Natural killer cell (primary cell): Measurements from ENCODE around the gene PIK3R4. TPM values are rescaled to one million over a fixed set of nuclear protein-coding genes. Genes with fewer than 3 reads are reported as not detected.

Source experiments
- ATAC-seq, 3 donors: fragments of 150-1000 bp in 2 of 3; fragments of 200-7000 bp in 1 of 3; cut with Tn5 transposase; 1 replicate in 1 of 3; 2 replicates in 2 of 3; pipeline ENCODE4 v1.10.0; 2021; ENCODE audit warnings: mild to moderate bottlenecking in 2 of 3, moderate library complexity in 2 of 3
- DNase-seq, 2 donors: peaks; one replicate each; pipeline versions ENCODE4 v3.0.0 to v3.0.0-alpha.2; 2013 to 2021; ENCODE audit warnings: mixed read lengths in 1 of 2
- H3K27ac ChIP-seq: one replicate; pipeline ENCODE4 v1.5.1; 2013; ENCODE audit warnings: mild to moderate bottlenecking, low read length
- H3K27me3 ChIP-seq: one replicate; pipeline ENCODE4 v1.6.1; 2013; ENCODE audit warnings: low read length; ENCODE audit not compliant: control insufficient read depth, insufficient read depth
- H3K36me3 ChIP-seq: one replicate; pipeline ENCODE4 v1.6.1; 2013; ENCODE audit warnings: low read length; ENCODE audit not compliant: control insufficient read depth, insufficient read depth
- H3K4me1 ChIP-seq: one replicate; pipeline ENCODE4 v1.6.1; 2013; ENCODE audit warnings: low read length; ENCODE audit not compliant: control insufficient read depth, insufficient read depth
- H3K4me3 ChIP-seq: one replicate; pipeline ENCODE4 v1.5.1; 2013; ENCODE audit warnings: low read length
- H3K9me3 ChIP-seq: one replicate; pipeline ENCODE4 v1.6.1; 2013; ENCODE audit warnings: low read length; ENCODE audit not compliant: control insufficient read depth, insufficient read depth
- H3K27ac Mint-ChIP-seq, 2 donors: one replicate each; pipeline ENCODE4 v1.8.0; 2022; ENCODE audit warnings: mild to moderate bottlenecking in 2 of 2, mixed read lengths in 2 of 2, moderate library complexity in 1 of 2
- H3K27me3 Mint-ChIP-seq, 2 donors: one replicate each; pipeline ENCODE4 v1.8.0; 2022; ENCODE audit warnings: low read depth in 2 of 2, mixed read lengths in 2 of 2
- H3K36me3 Mint-ChIP-seq: one replicate; pipeline ENCODE4 v1.8.0; 2022; ENCODE audit warnings: mixed read lengths
- H3K4me1 Mint-ChIP-seq, 2 donors: one replicate each; pipeline ENCODE4 v1.8.0; 2022; ENCODE audit warnings: mixed read lengths in 2 of 2
- H3K4me3 Mint-ChIP-seq: one replicate; pipeline ENCODE4 v1.8.0; 2022; ENCODE audit warnings: mild to moderate bottlenecking, moderate library complexity, mixed read lengths
- H3K9me3 Mint-ChIP-seq, 2 donors: one replicate each; pipeline ENCODE4 v1.8.0; 2022; ENCODE audit warnings: mixed read lengths in 2 of 2
- CTCF ChIP-seq: fragments of 200-600 bp; IDR thresholded peaks from one replicate; pipeline ENCODE4 v1.8.0; 2022; ENCODE audit warnings: antibody characterized with exemption
- WGBS: methylation state at CpG from one replicate; pipeline ENCODE4 v1.1.7; 2013; ENCODE audit warnings: missing lambda C conversion rate; ENCODE audit not compliant: insufficient coverage; 5-methylcytosine and 5-hydroxymethylcytosine counted together
- intact Hi-C: fragments of 100-400 bp; cut with micrococcal nuclease; formaldehyde crosslinking; loops from one replicate; pipeline ENCODE4 v1.14.2; 2022
- total RNA-seq, 4 donors: library from RNA; stranded (reverse); fragments of 120-200 nt in 1 of 4; gene quantifications; one replicate each; pipeline versions ENCODE4 v1.2.3 to v1.2.4, GENCODE V29; 2013 to 2022

PIK3R4 gene
- total RNA-seq = 10 to 100 TPM; 14.3 to 20.8 (median 17.0) TPM
- 32.2 TPM for total RNA-seq (2013)

GRCh38 chr3:130746246-130747039, at the start of gene PIK3R4:
Gene PIK3R4 (minus strand): TSS chr3:130746829. CDS start chr3:130745218, 1,611 bp downstream.
- H3K9me3 Mint-ChIP-seq = no peaks in the 10 kb centered on the region
- no peak within 1 kb of the TSS for H3K4me3 Mint-ChIP-seq
- TF ChIP-seq CTCF = no peak
- H3K4me3 ChIP-seq = peak within 1 kb of the TSS; percentile 68
- DNase-seq (peak; percentile 86 to 99), ATAC-seq (peak; percentile 71 to 83 (median 80))
- H3K4me1 Mint-ChIP-seq = peaks cover 45 to 52% of the 10 kb centered on the region in 2 donors
- no peaks in the 10 kb centered on the region for H3K36me3 Mint-ChIP-seq
- intact Hi-C loops = loop anchor here (1.0 kb wide), 1 partner anchor 147 kb away; no protein-coding TSS in a partner anchor
- no peaks in the 10 kb centered on the region for H3K27me3 ChIP-seq
- peaks cover 13% of the 10 kb centered on the region for H3K4me1 ChIP-seq
- H3K27ac ChIP-seq = peak within 1 kb of the TSS; percentile 90
- no peaks in the 10 kb centered on the region for H3K9me3 ChIP-seq
- no peaks in the 10 kb centered on the region for H3K27me3 Mint-ChIP-seq
- under 1% methylated on average over 42 of the region's 43 CpGs for WGBS
- no peak within 1 kb of the TSS for H3K27ac Mint-ChIP-seq
- peaks cover 16% of the 10 kb centered on the region for H3K36me3 ChIP-seq

- Mint-ChIP-seq H3K27ac (no peak overlapping the region), H3K36me3 (no peaks in the 10 kb centered on the region), H3K9me3 (no peaks in the 10 kb centered on the region), H3K27me3 (peaks cover 12 to 34% of the 10 kb centered on the region in 2 donors), H3K4me1 (no peaks in the 10 kb centered on the region), H3K4me3 (no peak overlapping the region)
- 93% methylated on average over 1 of the region's 1 CpG for WGBS
- H3K9me3 ChIP-seq = no peaks in the 10 kb centered on the region
- H3K27ac ChIP-seq = no peak overlapping the region
- H3K27me3 ChIP-seq = peaks cover 4% of the 10 kb centered on the region
- ATAC-seq = no peak
- DNase-seq = no peak
- TF ChIP-seq CTCF = no peak
- no peak overlapping the region for H3K4me3 ChIP-seq
- no peaks in the 10 kb centered on the region for H3K36me3 ChIP-seq
- intact Hi-C loops = no loop called here
- no peaks in the 10 kb centered on the region for H3K4me1 ChIP-seq
Measured at GRCh38 chr3:130795396-130795795, 48.8 kb upstream of the PIK3R4 start.

GRCh38 chr3:130792246-130792645, 45.6 kb upstream of the PIK3R4 start:
- no peak overlapping the region for H3K4me3 Mint-ChIP-seq
- 100% methylated on average over 1 of the region's 2 CpGs for WGBS
- Histone ChIP-seq H3K4me1 (no peaks in the 10 kb centered on the region), H3K27me3 (peaks cover 2% of the 10 kb centered on the region), H3K4me3 (no peak overlapping the region), H3K9me3 (no peaks in the 10 kb centered on the region), H3K27ac (no peak overlapping the region), H3K36me3 (no peaks in the 10 kb centered on the region)
- ATAC-seq = no peak
- H3K9me3 Mint-ChIP-seq = no peaks in the 10 kb centered on the region
- no peak overlapping the region for H3K27ac Mint-ChIP-seq
- no peaks in the 10 kb centered on the region for H3K4me1 Mint-ChIP-seq
- no peak for DNase-seq
- no peak for TF ChIP-seq CTCF
- intact Hi-C loops = no loop called here
- peaks cover 8 to 40% of the 10 kb centered on the region in 2 donors for H3K27me3 Mint-ChIP-seq
- no peaks in the 10 kb centered on the region for H3K36me3 Mint-ChIP-seq
